GM10847 (cell line): ENCODE data around the gene PARP9.
A peak's percentile ranks its signal among the peaks of the same experiment; 100 is the strongest.

Experiments
- POLR2A ChIP-seq: IDR thresholded peaks from 2 replicates; pipeline ENCODE4 v1.6.1; 2011; ENCODE audit not compliant: insufficient read length; ENCODE audit errors: extremely low read depth

Gene PARP9

DNA sequence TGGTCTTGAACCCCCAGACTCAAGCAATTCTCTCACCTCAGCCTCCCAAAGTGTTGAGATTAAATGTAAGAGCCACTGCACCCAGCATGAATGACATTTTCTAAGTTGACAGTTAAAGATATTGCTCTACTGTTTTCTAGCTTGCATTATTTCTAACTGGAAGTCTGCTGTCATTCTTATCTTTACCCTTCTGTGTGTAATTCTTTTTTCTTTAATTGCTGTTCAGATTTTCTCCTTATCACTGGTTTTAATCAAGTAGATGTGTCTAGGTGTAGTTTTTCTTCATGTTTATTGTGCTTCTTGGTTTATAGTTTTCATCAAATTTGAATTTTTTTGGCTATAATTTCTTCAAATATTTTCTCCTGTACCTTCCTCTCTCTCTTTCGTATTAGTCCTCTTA is 18.3 kb upstream of the PARP9 start:
- no peak for TF ChIP-seq POLR2A

DNA sequence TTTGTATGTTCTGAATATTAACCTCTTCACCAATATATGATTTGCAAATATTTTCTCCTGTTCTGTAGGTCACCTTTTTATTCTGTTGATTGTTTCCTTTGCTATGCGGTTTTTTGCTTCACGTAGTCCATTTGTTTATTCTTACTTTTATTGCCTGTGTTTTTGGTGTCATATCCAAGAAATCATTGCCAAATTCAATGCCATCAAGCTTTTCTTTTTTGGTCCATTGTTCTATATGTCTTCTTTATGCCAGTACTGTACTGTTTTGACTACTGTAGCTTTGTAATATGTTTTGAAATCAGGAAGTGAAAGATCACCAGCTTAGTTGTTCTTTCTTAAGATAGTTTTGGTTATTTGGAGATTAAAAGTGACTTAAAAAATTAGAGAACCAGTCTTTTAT is 17.5 kb upstream of the PARP9 start:
- no peak for TF ChIP-seq POLR2A

DNA sequence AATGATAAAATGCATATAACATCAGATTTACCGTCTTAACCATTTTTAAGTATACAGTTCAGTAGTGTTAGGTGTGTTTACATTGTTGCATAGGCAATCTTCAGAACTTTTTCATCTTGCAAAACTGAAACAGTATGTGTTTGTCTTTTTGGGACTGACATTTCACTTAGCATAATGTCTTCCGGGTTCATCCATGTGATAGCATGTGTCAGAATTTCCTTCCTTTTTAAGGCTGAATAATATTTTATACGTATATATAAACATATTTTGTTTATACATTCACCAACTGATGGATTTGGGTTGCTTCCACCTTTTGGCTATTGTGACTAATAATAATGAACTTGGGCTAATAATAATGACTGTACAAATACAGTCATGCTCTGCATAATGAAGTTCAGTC is 16.4 kb upstream of the PARP9 start:
- TF ChIP-seq POLR2A = no peak

DNA sequence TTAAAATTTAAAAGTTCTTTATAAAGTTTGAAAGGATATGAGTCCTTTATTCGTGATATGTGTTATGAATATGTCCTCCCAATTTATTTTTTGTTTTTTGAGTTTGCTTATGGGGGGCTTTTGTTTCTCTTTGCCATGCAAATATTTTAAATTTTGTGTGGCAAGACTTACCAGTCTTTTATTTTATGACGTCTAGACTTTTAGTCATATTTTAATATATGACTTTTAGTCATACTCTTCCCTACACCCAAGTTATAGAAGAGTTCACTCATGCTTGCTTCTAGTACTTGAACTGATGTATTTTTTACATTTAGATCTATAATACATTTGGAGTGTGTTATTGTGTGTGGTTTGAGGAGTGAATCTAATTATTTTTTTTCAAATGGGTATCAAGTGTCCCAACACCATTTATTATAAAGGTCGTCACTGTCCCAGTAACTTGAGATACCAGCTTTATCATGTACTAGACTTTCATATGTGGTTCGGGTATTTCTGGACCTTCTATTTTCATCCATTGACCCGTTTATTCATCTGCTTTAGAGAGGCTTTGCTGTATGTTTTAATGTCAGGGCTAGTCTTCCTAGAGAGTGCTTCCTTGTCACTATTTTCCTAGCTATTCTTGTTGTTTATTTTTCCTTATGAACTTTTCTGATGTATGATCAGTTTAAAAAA is 14.1 kb upstream of the PARP9 start:
- no peak for TF ChIP-seq POLR2A

DNA sequence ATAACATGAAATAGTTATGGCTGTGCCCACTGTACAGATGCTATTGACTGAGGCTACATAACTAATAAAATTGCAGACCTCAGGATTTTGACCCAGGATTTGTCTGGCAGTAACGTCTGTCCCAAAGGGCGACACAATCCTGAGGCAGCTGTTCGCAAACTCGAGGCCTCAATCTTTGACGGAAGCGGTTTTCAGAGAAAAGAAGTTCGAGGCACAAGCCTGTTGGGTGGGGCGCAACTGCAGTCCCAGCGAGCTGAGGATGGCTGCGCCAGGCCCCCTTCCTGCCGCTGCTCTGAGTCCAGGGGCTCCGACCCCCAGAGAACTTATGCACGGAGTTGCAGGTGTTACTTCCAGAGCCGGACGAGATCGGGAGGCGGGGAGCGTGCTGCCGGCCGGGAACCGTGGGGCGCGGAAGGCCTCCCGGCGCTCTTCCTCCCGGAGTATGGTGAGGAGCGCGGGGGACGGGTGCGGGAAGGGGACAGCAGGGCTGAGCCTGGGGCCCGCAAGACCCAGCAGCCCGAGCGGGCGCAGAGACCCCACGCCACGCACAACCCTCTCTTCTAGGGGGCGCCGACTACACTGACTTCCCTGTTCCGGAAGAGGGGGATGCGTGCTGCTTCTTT is 13.4 kb upstream of the PARP9 start, which contains the start of gene PARP15:
Gene PARP15, plus strand, starts transcription at position 242 of the 623 bp plus-strand sequence. Its CDS starts 18 bp downstream, at position 260.
- peak; percentile 50 for TF ChIP-seq POLR2A

DNA sequence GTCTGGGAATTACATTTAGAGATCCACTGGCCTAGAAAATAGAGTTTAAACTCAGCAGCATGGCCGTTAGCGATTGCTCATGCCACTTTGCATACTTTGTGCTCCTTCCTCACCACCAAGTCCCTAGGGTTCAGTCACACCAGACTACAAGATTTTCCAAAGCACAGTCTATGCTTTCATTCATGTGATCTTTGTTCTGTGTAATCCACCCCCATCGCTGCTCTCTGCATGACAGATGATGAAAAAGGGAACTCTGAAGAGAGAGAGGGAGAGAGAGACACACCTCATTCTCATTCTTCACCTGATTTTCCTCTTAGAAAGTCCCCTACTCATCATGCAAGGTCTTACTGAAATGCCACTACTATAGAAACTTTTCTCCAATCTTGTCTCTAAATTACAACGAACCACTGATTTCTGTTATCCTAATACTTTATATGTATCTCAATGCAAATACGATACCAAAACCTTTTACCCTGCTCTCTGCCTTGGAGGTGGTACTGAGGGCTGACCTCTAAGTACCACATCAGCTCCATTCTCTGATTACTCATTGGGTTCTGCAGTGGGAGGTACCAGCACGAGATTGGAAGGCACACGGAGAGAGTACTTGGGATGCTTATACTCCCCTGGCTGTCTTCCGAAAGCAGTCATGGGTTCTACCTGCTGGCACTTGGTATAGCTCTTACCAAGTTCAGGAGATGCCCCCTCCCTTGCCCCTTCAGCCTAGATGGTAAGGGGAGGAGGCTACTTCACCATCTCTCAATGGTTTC is 12.3 kb upstream of the PARP9 start:
- no peak for TF ChIP-seq POLR2A

DNA sequence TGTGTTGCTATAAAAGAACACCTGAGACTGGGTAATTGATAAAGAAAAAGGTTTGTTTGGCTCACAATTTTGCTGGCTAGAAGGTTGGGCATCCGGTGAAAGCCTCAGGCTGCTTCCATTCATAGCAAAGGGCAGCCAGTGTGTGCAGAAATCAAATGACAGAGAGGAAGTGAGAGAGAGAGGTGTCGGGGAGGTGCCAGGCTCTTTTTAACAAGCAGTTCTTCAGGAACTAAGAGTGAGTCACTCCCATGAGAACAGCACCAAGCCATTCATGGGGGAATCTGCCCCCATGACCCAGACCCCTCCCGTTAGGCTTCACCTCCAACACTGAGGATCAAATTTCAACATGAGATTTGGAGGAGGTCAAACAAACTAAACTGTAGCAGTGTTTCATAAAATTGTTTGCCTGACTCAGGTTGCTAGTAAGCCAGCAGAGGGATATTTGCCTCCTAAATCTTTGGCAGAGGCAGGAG is 8.9 kb upstream of the PARP9 start:
- TF ChIP-seq POLR2A = no peak

DNA sequence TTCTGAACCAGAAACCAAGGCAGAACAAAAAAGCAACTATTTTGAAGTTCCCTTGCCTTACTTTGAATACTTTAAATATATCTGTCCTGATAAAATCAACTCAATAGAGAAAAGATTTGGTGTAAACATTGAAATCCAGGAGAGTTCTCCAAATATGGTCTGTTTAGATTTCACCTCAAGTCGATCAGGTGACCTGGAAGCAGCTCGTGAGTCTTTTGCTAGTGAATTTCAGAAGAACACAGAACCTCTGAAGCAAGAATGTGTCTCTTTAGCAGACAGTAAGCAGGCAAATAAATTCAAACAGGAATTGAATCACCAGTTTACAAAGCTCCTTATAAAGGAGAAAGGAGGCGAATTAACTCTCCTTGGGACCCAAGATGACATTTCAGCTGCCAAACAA is 4.7 kb upstream of the PARP9 start:
- TF ChIP-seq POLR2A = no peak

DNA sequence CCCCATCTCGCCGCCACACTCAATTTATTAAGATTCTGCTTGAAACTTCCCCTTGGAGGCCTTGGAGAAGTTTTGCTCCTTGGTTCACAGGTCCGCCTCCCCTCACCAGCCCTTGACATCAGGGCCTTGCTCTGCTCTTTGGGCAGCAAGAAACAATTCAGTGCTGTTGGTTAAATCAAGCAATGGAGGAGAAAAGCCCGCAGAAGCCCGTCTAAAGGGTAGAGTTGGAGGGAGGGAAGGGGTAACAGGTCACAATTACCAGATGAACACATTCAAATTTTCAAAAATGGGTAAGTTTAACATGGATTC is 429 bp downstream of the PARP9 start:
- no peak for TF ChIP-seq POLR2A

DNA sequence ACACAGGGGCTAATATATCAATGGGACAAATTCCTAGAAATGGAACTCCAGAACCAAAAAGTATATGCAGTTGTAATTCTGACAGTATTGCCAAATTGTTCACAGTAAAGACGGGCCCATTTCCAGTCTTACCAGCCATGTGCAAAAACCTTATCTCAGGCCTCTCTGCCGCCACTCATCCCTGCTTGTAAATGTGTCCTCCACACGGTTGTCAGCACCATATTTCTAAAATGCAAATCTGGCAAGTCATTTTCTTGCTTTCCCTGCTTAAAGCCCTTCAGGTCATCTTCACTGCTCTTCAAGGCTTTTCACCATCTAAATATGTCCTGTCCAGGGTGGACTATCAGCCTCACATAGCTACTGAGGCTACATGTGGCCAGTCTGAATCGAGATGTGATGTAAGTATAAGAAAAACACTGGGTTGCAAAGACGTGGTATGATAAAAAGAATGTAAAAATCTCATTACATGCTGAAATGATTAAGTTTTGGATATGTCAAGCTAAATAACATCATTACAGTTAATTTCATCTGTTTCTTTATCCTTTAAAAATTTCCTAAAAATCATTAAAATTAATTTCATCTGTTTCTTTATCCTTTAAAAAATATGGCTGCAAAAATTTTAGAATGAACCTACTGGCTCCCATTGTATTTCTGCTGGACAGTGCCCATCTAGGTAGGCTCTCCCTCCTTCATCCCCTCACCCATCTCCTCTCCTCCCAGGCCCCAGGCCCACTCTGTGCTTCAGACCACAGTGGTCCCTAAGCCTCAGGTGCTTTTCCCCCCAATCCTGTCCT is 980 bp downstream of the PARP9 start:
- TF ChIP-seq POLR2A = no peak

DNA sequence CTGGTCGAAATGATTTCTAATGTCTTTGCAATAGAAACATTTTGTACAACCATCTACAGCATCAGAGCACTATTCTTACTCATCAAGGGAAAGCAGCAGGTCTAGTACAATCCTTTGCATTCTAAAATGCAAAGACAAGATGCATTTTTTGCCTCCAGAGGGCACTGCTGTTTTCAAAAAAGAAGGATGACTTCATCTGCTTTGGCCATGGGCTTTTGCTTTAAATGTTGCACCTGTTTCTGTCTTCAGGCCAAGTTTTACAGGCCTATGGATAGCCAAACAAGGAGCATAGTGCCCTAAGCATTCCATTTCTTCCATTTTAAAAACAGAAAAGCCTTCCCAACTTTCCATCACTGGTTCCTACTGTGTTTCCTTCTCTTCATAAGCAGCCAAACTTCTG is 3.4 kb downstream of the PARP9 start:
- no peak for TF ChIP-seq POLR2A

DNA sequence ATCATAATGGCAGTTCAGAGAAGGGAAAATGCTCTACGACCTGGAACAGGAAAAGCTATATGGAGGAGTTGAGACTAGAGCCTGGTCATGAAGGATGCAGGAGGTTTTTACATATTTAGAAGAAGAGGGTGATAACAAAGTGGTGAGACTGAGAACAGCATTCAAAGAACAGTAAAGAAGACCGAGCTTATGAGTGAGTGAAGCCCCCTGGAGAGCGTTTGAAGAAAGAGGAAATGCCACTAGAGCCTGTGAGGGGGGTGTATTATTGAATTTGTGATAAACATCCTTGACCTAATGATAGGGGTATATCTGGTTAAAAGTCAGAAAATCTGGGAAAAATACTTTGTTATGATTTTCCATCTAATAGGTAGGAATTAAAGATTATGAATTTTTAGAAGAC is 4.2 kb downstream of the PARP9 start:
- no peak for TF ChIP-seq POLR2A

DNA sequence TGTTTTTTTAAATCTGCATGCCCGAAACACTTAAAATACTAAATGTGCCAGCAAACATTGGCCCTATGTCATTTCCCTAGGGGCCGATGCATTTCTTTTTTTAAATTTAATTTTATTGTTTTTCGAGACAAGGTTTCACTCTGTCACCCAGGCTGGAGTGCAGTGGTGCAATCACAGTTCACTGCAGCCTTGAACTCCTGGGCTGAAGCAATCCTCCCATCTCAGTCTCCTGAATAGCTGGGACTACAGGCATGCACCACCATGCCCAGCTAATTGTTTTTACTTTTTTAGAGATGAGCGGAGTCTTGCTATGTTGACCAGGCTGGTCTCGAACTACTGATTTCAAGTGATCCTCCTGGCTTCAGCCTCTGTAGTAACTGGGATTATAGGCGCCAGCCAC is 5.5 kb downstream of the PARP9 start:
- no peak for TF ChIP-seq POLR2A

DNA sequence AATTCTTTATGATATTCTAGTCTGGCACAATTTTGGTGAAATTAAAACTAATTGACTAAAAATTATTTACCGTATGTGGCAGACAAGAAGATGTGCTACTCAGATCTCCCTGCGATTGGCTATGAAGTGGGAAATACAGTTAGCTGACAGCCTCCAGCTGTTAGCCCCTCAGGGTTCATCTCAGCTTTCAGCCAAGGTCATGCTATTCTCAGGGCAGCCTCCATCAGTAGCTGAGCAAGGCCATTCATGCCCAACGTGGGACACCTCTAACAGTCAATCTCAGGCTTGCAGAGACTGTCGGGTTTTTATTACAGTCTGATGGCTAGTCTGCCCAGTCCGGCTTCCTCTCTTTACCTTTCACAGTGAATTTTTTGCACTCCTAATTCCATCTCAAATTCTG is 6.7 kb downstream of the PARP9 start:
- TF ChIP-seq POLR2A = no peak

DNA sequence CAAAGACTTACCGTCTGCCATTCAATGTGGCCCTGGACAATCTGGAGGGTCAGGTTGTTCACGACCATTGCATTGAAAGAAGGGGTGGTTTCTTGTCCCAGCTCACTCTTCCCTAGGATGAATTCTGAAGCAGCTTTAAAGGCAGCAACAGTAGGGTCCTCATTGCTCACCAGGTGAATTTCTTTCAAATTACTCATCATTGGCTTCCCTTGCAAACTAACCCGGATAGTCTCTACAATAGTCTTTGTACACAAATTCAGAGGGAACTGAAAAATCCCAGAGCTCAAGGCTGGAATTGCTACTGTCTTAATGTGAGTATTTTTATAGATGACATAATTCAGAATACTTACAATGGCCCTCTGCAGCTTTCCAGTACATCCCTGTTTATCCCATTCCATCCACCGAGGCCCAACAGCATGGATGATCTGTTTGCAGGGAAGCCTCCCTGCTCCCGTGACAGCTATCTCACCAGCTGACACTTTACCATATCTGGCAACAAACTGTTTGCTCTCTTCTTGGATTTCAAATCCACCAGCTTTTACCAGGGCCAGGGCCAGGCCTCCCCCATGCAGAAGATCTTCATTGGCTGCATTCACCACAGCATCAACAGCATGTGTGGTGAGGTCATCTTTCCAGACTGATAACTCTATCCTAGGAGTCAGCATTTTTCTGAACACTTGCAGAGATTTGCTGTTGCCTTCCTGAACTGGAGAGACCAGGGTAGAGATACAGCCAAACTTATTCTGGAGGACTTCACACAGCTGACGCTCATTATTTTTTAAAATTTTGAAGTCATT is 8.6 kb downstream of the PARP9 start:
- TF ChIP-seq POLR2A = no peak
